BJ (cell line): Measurements from ENCODE around the gene SCARF1. TPM values are rescaled to one million over a fixed set of nuclear protein-coding genes. Genes with fewer than 3 reads are reported as not detected.
"Not testable (repeated sequence)": the region's sequence is repeated elsewhere in the genome, so short reads cannot be mapped to it uniquely, and the experiment has no call there.

Experiments used
- CTCF ChIA-PET: fragments of 350-600 bp; formaldehyde crosslinking; extraction: SDS; loops from one replicate; lab custom pipeline; 2021; ENCODE audit warnings: antibody characterized with exemption, inconsistent platforms; lab: Yijun Ruan, JAX
- POLR2A ChIA-PET: fragments of 300-600 bp; sonication (Branson Sonifier 250); formaldehyde crosslinking; extraction: SDS; loops from one replicate; lab custom pipeline; 2021; ENCODE audit warnings: antibody characterized with exemption; lab: Charles Lee
- DNase-seq: peaks from one replicate; pipeline ENCODE4 v3.0.0-alpha.2; 2011; ENCODE audit warnings: low read depth
- H3K27me3 ChIP-seq: 2 replicates; pipeline ENCODE4 v1.6.0; 2011; ENCODE audit warnings: low read length; ENCODE audit not compliant: control insufficient read depth, insufficient read depth
- H3K36me3 ChIP-seq: 2 replicates; pipeline ENCODE4 v1.5.1; 2011; ENCODE audit warnings: low read length; ENCODE audit not compliant: control insufficient read depth, insufficient read depth
- H3K4me3 ChIP-seq: 2 replicates; pipeline ENCODE4 v1.5.1; 2011; ENCODE audit warnings: low read depth, mild to moderate bottlenecking, control low read depth, low read length
- polyA minus RNA-seq: library from RNA; depleted of rRNA, polyadenylated mRNA; stranded (reverse); fragments of >200 nt; gene quantifications from 2 replicates; pipeline ENCODE4 v1.2.3, GENCODE V29; 2011; rRNA and poly(A)+ RNA removed
- polyA plus RNA-seq: library from polyadenylated mRNA; depleted of rRNA; stranded (reverse); fragments of >200 nt; gene quantifications from 2 replicates; pipeline ENCODE4 v1.2.3, GENCODE V29; 2011; rRNA removed
- TF ChIP-seq, protein P1 (sequence below): IDR thresholded peaks from 2 replicates; pipeline ENCODE4 v1.5.1; 2011; ENCODE audit warnings: low read depth, mild to moderate bottlenecking, control low read depth, inconsistent platforms, low read length, moderate library complexity; ENCODE audit not compliant: insufficient read depth

Gene SCARF1, protein sequence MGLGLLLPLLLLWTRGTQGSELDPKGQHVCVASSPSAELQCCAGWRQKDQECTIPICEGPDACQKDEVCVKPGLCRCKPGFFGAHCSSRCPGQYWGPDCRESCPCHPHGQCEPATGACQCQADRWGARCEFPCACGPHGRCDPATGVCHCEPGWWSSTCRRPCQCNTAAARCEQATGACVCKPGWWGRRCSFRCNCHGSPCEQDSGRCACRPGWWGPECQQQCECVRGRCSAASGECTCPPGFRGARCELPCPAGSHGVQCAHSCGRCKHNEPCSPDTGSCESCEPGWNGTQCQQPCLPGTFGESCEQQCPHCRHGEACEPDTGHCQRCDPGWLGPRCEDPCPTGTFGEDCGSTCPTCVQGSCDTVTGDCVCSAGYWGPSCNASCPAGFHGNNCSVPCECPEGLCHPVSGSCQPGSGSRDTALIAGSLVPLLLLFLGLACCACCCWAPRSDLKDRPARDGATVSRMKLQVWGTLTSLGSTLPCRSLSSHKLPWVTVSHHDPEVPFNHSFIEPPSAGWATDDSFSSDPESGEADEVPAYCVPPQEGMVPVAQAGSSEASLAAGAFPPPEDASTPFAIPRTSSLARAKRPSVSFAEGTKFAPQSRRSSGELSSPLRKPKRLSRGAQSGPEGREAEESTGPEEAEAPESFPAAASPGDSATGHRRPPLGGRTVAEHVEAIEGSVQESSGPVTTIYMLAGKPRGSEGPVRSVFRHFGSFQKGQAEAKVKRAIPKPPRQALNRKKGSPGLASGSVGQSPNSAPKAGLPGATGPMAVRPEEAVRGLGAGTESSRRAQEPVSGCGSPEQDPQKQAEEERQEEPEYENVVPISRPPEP
- 0.11 and 0.12 TPM in 2 replicates for polyA plus RNA-seq
- polyA minus RNA-seq, result not detected in 2 replicates

DNA sequence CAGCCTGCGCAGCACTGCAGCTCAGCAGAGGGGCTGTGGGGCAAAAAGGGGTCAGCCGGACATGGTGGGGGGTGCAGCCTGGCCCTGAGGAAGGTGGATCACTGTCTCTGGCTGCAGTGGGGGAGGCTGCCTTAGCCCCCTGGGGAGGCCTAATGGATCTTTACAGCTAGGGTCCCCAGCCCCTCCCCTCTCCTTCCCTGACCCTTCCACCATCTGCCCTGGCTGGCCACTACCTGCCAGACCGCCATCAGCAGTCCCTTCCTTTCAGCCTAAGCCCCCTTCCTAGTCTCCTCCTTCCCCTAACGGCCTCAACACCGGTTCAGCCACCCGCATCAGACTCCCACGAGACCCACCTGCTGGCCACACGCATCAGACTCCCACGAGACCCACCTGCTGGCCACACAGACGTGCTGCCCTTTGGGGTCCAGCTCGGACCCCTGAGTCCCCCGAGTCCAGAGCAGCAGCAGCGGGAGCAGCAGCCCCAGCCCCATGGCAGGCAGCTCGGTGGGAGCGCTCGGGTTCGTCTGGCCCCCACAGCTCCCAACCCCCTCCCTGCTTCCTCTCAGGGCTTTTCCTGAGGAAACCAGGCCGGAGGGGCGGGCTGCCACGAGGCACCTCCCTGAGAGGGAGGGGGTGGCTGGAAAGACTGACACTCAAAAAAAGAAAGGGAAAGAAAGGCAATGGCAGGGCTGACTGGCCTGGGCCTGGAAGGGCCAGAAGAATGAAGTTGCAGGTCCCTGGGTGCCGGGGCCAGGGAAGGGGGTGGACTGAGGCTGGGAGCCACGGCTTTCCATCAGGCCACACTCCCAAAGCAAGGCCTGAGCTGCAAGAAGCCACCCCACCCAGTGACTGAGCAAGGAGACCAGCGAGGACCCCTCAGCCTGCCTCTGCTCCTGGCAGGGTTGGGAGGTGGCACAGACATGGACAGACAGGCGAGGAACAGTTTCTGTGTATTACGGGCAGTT lies at the start of gene SCARF1:
Gene SCARF1 (minus strand): TSS at position 526 of the 965 bp plus-strand sequence. CDS start 35 bp downstream, at position 491.
- TF ChIP-seq, protein P1, sequence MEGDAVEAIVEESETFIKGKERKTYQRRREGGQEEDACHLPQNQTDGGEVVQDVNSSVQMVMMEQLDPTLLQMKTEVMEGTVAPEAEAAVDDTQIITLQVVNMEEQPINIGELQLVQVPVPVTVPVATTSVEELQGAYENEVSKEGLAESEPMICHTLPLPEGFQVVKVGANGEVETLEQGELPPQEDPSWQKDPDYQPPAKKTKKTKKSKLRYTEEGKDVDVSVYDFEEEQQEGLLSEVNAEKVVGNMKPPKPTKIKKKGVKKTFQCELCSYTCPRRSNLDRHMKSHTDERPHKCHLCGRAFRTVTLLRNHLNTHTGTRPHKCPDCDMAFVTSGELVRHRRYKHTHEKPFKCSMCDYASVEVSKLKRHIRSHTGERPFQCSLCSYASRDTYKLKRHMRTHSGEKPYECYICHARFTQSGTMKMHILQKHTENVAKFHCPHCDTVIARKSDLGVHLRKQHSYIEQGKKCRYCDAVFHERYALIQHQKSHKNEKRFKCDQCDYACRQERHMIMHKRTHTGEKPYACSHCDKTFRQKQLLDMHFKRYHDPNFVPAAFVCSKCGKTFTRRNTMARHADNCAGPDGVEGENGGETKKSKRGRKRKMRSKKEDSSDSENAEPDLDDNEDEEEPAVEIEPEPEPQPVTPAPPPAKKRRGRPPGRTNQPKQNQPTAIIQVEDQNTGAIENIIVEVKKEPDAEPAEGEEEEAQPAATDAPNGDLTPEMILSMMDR, result no peak
- no peaks in the 10 kb centered on the region for H3K27me3 ChIP-seq
- DNase-seq, result no peak
- ChIA-PET CTCF (interaction anchor here (1.0 to 3.2 kb wide), 4 partner anchors 13 to 388 kb away, joined by 3 to 20 read pairs (median 3); no protein-coding TSS in a partner anchor), POLR2A (interaction anchor here (0.6 kb wide), 1 partner anchor 22 kb away, joined by 10 read pairs; no protein-coding TSS in a partner anchor)
- H3K4me3 ChIP-seq, result no peak within 1 kb of the TSS
- peaks cover 5% of the 10 kb centered on the region; the same call in 1 of the 2 replicates for H3K36me3 ChIP-seq

DNA sequence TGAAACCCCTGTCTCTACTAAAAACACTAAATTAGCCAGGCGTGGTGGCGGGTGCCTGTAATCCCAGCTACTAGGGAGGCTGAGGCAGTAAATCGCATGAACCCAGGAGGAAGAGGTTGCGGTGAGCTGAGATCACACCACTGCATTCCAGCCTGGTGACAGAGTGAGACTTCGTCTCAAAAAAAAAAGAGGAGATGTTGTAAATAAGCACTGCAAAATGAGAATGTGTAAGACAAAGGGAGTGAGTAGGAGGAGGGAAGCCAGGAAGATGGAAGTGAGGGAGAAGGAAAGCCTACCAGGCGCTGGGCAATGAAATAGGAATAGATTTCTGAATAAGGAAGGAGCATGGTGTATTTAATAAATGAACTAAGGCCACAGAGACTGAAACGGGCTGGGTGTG lies 47.8 kb upstream of the SCARF1 start:
- Histone ChIP-seq H3K27me3 (no peaks in the 10 kb centered on the region), H3K36me3 (no peaks in the 10 kb centered on the region), H3K4me3 (no peak overlapping the region)
- TF ChIP-seq, protein P1, result no peak
- CTCF ChIA-PET, result no interaction called here
- DNase-seq, result no peak
- POLR2A ChIA-PET, result interaction anchor here (0.6 kb wide), 1 partner anchor 24 kb away, joined by 3 read pairs; no protein-coding TSS in a partner anchor

DNA sequence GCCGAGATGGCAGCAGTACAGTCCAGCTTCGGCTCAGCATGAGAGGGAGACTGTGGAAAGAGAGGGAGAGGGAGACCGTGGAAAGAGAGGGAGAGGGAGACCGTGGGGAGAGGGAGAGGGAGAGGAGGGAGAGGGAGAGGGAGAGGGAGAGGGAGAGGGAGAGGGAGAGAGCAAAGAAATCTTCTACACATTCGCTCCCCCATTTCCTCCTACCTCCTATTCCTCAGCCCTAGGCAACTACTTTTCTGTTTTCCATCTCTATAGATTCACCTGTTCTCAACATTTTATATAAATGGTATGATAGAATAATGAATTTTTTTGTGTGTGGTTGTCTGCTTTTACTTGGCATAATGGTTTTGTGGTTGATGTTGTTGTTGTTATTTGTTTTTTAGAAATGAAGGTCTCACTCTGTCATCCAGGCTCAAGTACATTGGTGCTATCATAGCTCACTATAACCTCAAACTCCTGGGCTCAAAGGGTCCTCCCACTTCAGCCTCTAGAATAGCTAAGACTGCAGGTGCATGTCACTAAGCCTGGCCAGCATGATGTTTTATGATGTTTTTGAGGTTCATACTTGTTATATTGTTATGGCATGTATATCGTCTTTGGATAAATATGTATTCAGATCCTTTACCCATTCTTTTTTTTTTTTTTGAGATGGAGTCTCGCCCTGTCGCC lies 45.2 kb upstream of the SCARF1 start:
- POLR2A ChIA-PET, result no interaction called here
- TF ChIP-seq, protein P1, result no peak
- Histone ChIP-seq H3K27me3 (no peaks in the 10 kb centered on the region), H3K36me3 (no peaks in the 10 kb centered on the region), H3K4me3 (no peak overlapping the region)
- DNase-seq, result no peak
- CTCF ChIA-PET, result interaction anchor here (0.9 kb wide), 1 partner anchor 31 kb away, joined by 4 read pairs; no protein-coding TSS in a partner anchor

DNA sequence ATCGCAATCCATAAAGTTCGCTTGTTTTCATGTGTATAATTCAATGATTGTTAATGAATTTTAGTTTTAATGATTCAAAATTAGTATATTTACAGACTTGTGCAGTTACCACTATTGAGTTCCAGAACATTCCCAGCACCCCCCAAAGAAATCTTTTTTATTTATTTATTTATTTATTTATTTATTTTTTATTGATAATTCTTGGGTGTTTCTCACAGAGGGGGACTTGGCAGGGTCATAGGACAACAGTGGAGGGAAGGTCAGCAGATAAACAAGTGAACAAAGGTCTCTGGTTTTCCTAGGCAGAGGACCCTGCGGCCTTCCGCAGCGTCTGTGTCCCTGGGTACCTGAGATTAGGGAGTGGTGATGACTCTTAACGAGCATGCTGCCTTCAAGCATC lies 42.9 kb upstream of the SCARF1 start:
- CTCF ChIA-PET, H3K36me3 ChIP-seq, POLR2A ChIA-PET, DNase-seq, H3K4me3 ChIP-seq, H3K27me3 ChIP-seq: not testable (repeated sequence)
